Keratinocyte (primary cell): ENCODE data around the gene NSF.

Source experiments
- CTCF ChIP-seq, 3 experiments: IDR thresholded peaks in 1 of 3; conservative IDR thresholded peaks in 1 of 3; optimal IDR thresholded peaks in 1 of 3; 2 replicates in 2 of 3; 3 replicates in 1 of 3; pipeline versions ENCODE3 to v1.5.1; 2011; ENCODE audit warnings: low read length in 3 of 3, mild to moderate bottlenecking in 3 of 3, moderate library complexity in 2 of 3, control low read depth in 1 of 3, inconsistent platforms in 1 of 3; ENCODE audit not compliant: insufficient read depth in 2 of 3; ENCODE audit errors: extremely low read depth in 1 of 3
- EZH2 ChIP-seq: IDR thresholded peaks from one replicate; pipeline ENCODE4 v1.6.1; 2012; ENCODE audit warnings: inconsistent platforms, mild to moderate bottlenecking, low read length, moderate library complexity

- TF ChIP-seq CTCF (optimal IDR thresholded peaks at IDR 0.05 in 1 of 3, IDR thresholded peaks at IDR 0.05 in 1 of 3, conservative IDR thresholded peaks at IDR 0.05 in 1 of 3; ENCODE audit: extremely low read depth in 1 of 3, insufficient read depth in 2 of 3, low read length in 3 of 3) = no peak
- no peak for TF ChIP-seq EZH2
Observed at GRCh38 chr17:46744441-46744840, 154.0 kb downstream of the NSF start.
